Fibroblast of peridontal ligament (primary cell): ENCODE results near the gene GPAT3.
"Not testable (repeated sequence)": the region's sequence is repeated elsewhere in the genome, so short reads cannot be mapped to it uniquely, and the experiment has no call there.

Experiments
- DNase-seq: peaks from one replicate; pipeline ENCODE4 v3.0.0-alpha.2; 2010; ENCODE audit errors: extremely low read depth

Gene GPAT3

DNA sequence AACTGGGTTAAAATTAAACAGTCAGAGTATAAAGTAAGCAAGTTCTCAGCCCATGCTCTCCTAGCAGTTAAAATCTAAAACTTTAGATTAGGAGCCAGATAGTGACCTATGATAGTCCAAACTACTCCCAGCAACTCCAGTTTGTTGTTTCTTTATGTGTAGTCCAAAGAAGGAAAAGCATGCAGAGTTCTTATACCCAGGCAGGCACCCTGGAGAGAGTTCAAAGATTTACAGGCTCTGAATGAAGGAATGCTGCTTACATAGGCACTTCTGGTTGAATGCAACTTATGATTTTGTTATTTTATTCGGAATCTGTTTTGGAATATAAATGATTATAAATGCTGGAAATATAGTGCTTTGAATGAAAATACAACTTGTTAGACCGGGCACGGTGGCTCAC lies 67.2 kb downstream of the GPAT3 start:
- DNase-seq: no peak

DNA sequence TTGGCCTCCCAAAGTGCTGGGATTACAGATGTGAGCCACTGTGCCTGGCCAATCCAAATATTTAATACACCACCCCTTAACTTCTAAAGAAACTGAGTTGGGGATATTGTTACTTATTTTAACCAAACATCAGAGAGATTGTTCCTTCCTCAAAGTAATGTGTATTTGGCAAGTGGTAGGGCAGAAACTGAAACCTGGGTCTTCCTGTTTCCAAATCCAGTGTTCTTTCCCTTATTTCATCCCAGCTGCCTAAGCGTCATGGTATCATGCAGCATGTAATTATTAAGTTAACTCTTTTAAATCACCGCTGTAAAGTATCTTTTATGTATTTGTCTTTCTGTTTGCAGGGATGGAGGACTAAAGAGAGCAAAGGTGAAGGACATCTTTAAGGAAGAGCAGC lies 68.4 kb downstream of the GPAT3 start:
- DNase-seq: no peak

DNA sequence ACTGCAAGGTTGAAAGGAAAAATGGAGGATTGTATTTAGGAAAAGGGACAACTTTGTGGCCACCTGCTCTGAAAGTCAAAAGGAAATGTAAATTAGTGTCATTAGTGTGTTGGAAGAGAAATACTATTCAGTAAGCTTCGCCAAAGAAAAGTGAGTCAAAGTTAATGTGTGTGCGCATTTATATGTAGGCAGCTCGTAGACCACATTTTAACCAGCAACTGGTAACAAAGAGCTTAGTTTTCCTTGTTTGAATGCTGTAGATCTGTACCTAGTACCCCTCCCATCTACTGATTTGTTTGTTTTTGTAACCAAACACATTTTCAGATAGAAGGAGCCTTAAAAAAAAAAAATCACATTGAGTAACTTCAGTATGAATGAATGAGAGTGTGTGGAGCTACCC lies 69.3 kb downstream of the GPAT3 start:
- no peak for DNase-seq

DNA sequence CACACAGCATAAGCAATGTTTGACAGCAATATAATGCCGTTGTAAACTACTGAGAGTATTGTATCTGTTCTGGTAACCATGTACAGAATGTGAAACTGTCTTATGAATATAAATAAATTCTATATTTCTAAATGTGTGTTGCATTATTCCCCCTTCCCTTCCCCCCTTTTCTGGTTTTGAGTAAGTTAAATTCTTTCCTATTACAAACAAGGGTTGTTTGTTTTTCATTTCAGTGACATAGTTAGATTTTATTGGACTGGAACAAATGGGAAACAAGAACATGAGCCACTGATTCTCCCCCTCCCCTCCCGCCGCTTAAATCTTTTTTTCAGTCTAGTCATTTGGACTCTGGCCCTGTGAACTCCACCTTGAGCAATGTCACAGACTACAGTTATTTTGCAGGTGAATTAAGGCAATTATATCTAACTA lies 69.8 kb downstream of the GPAT3 start:
- DNase-seq: no peak

DNA sequence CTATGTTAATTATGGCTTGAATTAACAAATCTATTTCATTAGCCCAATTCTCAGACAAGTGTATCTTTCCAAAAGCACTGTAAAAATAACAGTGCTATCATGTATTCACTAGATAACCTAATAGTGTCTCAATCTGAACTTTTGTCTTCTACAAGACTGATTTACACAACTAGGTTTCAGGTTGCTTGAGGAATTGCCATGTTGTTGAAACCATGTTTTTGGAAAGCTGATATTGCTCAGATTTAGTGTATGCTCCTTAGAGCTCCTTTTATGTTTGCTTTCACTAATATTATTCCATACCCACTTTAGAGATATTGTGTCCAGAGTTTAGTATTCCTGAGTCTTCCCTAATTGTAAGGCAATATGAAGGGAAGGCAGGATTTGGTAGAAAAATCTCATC lies 70.6 kb downstream of the GPAT3 start:
- DNase-seq: no peak

DNA sequence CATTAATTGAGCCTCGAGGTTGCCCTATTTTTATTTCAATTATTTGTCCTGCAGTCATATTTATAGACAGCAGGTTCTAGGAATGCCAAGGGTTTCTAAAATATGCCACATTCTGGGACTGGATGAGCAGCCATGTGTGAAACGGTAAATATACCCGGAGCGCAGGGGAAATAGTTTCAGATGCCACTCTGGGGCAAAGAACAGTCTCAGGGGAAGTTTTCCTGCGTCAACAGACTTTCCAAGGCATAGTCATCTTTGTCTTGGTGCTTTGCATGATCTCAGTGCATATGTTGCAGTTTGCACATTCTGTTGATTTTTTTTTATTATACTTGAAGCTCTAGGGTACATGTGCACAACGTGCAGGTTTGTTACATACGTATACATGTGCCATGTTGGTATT lies 71.0 kb downstream of the GPAT3 start:
- no peak for DNase-seq

DNA sequence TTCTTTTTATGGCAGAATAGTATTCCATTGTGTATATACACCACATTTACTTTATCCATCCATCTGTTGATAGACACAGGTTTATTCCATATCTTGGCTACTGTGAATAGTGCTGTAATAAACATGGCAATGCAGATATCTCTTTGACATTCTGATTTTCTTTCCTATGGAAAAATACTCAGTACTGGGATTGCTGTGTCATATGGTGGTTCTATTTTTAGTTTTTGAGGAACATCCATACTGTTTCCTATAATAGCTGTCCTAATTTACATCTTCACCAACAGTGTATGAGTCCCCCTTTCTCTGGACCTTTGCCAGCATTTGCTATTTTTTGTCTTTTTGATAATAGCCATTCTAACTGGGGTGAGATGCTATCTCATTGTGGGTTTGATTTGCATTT lies 73.5 kb downstream of the GPAT3 start:
- no peak for DNase-seq

DNA sequence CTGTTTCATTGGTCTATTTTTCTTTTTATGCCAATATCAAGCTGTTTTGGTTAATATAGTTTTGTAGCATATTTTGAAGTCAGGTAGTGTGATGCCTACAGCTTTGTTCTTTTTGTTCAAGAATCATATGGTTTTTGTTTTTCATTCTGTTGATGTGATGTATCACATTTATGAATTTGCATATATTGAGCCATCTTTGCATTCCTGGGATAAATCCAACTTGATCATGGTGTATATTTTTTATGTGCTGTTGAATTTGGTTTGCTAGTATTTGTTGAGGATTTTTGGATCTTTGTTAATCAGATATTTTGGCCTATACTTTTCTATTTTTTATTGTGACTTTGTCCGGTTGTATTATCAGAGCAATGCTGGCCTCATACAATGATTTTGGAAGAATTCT lies 74.8 kb downstream of the GPAT3 start:
- no peak for DNase-seq

DNA sequence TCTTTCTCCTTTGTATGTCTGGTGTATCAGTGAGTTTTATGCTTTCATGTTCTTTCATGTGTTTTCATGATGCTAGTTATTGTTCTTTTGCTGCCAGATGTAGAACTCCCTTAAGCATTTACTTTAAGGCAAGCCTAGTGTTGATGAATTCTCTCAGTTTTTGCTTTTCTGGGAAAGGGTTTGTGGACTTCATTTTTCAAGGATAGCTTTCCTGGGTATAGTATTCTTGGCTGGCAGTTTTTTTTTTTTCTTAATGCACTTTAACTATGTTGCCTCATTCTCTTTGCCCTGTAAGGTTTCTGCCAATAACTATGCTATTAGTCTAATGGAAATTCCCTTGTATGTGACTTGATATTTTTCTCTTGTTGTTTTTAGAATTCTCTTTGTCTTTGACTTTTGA lies 77.1 kb downstream of the GPAT3 start:
- DNase-seq: no peak

DNA sequence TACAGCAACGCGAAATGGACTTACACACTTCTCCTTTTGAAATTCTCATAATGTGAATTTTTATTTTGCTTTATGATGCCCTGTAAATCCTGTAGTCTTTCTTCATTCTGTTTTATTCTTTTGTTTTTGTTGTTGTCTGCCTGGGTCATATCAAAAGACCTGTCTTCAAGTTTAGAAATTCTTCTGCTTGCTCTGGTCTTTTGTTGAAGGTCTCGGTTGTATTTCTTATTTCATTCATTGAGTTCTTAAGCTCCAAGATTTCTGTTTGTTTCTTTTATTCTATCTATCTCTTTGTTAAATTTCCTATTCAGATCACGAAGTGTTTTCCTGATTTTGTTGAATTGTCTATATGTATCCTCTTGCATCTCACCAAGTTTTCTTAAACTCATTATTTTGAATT lies 78.1 kb downstream of the GPAT3 start:
- DNase-seq: no peak

DNA sequence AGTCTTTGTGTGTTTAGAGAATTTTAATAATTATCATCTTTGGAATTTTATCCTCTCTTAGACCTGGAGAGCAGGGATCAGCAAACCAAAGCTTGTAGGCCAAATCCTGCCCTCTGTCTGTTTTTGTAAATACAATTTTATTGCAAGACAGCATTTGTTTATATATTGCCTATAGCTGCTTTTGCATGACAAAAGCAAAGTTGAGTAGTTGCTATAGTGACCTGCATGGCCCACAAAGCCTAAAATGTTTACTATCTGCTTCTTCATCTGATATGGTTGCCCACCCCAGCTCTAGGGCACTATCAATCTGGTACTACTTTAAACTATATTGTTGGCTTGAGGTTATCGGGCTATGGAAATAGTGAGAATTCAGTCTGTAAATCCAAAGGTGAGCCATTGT lies 80.3 kb downstream of the GPAT3 start:
- DNase-seq: no peak

DNA sequence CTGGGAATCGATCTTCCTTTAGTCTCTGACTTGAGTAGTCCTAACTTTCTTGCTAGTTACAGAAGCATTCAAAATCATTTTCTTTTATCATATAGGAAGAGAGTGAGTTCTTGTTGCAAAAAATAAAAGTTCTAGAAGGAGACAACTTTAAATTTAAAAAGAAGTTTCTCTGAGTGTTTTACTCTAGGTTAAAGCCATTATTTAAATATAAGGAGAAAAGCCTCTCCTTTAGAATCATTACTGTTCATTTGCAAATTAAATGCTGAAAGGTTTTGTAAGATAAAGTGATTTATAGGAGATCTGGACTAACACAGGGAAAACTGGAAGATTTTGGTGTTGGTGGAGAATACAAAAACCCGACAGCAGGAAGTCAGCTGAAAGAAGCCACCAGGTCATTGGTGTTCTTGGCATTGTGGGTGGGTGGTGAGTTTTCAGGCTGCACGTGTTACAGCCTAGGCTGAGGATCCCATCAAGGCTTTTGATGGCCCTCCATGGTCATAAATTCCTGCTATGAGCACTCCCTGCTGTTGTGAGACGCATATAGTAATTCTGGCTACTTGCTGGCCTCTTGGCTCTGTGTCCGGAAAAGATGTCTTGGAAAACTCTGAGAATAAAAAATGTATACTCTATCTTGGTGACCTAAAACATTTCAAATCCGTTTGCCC lies 81.6 kb downstream of the GPAT3 start:
- DNase-seq: no peak

DNA sequence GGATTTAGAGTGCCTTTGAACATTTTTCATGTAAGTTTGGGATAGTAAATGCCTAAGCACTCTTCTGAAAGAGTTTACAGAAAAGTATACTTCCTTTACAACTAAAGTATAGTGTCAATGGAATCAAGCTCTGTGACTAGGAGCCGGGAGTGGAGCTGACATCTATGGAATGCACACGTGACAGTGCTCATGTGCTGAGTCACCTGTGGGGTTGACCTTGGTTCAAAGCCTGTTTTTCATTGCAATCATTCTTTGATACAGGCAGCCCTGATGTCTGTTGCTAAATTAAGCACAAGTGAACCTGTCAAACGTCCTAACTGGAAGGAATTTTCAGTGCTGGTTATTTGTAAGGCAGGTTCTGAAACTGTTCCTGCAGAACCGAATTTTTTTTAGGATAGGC lies 82.5 kb downstream of the GPAT3 start:
- peak; percentile 51 for DNase-seq

DNA sequence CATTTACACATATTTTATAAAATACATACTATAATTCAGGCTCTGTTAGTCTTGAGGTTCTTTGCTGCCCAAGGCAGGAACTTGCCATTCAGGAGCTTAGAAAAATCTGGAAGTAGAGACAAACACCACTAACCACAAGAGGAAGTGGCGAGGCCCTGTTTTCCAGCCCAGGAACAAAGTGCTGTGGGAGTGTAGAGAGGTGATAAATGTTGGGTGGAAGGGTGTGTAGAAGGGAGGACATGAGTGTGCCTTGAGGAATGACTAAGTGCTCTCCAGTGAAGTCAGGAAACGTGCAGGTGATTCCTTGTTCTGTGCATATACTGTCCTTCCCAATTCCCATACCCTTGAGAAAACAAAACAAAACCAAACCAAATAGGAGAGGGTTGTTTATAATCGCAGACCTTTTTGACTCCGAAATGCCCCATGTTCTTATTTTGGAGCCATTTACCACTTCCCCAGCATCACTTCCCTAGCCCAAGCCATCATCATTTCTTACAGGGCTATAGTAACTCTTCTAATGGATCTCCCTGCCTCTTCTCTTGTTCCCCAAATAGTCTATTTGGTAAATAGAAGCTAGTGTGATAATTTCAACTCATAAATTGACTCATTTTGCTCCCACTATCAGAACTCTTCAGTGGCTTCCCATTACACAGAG lies 83.2 kb downstream of the GPAT3 start:
- no peak for DNase-seq

DNA sequence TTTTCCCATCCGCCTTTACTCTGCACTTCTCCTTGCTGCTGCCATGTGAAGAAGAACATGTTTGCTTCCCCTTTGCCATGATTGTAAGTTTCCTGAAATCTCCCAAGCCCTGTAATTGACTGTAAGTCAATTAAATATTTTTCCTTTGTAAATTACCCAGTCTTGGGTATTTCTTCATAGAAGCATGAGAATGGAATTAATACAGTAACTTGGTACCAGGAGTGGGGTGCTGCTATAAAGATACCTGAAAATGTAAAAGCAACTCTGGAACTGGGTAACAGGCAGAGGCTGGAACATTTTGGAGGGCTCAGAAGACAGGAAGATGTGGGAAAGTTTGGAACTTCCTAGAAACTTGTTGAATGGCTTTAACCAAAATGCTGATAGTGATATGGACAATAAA lies 86.2 kb downstream of the GPAT3 start:
- DNase-seq: not testable (repeated sequence)

DNA sequence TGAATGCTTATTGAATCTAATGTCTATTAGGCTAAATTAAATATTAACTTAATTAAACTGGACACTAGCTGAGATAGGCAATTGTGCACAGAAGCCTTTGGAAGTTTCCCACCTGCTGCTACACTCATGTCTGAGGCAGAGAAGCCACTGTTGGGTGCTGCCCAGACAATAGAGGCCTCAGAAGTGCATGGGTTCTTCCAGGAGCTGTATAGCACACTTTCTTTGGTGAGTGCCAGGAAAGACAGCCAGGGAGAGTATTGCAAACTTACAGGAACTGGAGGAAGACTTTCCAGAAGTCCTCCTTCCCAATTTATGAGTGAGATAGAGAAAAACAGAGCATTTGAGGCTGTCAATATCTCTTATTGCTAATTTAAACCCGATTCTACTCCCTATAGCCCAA lies 89.9 kb downstream of the GPAT3 start:
- DNase-seq: no peak

DNA sequence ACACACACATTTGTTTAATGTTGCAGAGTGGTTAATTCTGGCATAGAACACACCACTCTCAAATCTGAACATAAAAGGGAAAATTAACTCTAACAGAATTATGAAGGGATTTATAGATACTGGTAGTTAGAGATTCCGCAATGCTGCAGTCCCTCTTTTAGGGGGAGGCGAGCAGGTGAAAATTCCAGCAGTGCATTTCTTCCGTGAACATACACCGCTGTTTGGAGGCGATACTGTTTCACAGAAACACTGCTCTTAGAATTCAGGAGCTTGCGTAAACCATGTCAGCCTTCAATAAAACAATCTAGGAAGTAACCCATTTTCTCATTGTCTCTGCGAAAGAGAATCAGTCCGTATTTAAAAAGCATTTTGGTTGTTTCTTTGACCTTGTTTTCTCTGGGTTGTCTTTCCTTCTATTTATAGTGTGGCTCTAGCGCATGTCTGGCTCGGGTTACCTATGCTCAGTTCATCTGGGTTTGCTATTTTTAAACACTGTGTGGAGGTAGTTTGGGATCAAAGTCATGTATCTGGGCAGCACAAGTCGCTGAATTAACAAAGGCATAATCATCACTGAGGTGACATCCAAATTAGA lies 90.4 kb downstream of the GPAT3 start:
- DNase-seq: no peak

DNA sequence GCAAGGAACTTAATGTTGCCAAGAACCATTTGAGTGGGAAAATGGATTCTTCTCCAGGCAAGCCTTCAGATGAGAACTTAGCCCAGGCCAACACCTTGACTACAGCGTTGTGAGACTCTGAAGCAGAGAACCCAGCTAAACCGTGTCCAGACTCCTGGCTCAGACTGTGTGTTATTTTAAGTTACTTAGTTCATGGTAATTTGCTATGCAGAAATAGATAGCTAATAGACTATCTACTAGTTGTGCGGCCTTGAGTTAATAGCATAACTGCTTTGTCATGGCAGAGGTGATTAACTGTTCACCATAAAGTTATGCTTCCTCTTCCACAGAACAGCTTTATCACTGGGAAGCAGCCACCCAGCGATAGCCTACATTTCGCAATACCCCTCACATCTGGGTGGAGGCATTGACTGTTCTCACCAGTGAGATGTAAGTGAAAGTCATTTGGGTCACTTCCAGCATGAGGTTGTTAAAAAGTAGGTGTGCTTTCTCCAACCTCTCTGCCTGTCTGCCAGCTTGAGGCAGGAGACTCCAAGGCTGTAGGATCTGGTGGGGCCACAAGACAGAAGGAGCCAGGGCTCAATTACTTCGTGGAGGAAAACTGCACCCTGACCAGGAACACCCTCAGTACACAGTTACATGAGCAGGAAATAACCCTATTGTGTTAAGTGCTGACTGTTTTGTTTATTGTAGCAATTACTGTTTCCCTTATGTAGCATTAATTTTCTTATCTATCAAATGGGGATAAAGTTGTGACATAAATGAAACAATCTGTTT lies 94.2 kb downstream of the GPAT3 start:
- DNase-seq: peak; percentile 23

DNA sequence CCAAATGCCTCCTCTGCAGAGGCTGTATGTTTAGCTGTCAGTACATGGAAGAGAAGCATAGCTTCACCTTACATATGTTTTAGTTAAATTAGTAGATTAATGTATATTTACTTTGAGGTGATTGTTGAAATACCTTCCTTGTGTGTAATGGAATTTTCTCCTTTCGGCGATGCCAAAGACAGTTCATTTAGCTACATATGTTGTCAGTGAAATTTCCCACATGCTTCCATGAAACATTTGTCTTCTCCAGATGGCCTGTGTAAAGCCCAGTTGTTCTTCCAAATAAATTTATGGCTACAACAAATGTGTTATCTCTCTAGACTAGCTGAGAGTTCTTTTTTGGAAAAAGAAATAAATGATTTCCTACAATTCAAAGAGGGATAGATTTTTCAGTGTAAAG lies 95.2 kb downstream of the GPAT3 start:
- peak; percentile 47 for DNase-seq

DNA sequence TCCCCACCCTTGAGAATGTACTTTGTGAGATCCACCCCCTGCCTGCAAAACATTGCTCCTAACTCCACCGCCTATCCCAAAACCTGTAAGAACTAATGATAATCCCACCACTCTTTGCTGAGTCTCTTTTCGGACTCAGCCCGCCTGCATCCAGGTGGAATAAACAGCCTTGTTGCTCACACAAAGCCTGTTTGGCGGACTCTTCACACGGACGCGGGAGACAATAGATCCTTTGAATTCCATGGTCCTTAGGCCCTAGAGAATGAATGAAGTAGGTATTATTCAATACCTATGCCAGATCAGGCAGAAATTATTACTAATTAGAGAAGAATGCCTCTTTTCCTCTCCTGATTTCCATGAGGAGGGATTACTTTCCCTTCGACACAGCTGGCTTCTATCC lies 101.0 kb downstream of the GPAT3 start:
- DNase-seq: no peak

DNA sequence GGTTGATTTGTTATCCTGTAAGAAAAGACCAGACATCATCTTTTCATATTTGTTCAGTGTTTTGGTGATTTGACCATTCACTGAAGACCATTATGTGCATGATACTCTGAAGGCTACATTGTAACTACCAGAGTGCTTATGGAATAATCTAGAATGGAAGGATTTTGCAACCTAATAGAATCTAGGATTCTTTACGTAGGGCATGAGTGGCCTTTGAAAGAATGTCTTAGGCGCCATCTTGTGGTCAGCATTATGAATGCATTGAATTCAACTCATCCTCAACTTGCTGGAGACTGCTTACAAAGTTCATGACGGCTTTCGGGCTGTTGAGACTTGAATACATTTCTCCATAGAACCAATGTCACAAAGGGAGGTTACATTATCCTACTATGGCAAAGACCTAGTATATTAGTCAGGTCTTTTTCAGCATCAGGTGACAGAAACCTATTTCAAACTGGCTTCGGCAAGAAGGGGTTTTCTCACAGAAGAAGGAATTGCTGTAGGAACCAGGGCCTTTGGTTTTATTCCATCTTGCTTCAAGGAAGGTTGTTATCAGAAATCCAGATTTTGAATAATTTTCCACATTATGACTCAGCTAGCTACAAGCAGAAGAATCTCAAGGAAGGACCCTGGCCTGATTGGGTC lies 104.1 kb downstream of the GPAT3 start:
- peak; percentile 92 for DNase-seq

DNA sequence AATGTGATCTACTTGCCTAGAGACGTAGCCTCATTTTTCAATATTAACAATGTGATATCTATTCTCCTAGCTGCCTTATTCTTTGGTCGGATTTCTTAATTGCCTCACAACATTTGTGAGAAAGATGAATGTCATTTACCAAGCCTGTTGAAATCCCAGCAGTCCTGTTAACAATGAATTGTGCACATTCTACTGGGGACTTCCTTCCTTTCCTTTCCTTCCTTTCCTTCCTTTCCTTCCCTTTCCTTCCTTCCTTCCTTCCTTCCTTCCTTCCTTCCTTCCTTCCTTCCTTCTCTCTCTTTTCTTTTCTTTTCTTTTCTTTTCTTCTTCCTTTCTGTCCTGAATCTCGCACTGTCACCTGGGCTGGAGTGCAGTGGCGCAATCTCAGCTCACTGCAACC lies 107.1 kb downstream of the GPAT3 start:
- no peak for DNase-seq
